Testis (tissue), 3 donors: ENCODE measurements around the gene GINS3. TPM values are rescaled to one million over a fixed set of nuclear protein-coding genes. Genes with fewer than 3 reads are reported as not detected.

ENCODE experiments used
- DNase-seq: peaks from one replicate; pipeline ENCODE4 v3.0.0-alpha.2; 2019
- H3K27ac ChIP-seq, 2 donors: fragments of 200-600 bp; sonication (generic); one replicate each; pipeline ENCODE4 v1.5.1; 2019
- H3K27me3 ChIP-seq: fragments of 200-600 bp; sonication (generic); one replicate; pipeline ENCODE4 v1.5.1; 2019
- H3K36me3 ChIP-seq: fragments of 200-600 bp; sonication (generic); one replicate; pipeline ENCODE4 v1.5.1; 2017; ENCODE audit warnings: low read depth; ENCODE audit errors: missing control alignments
- H3K4me1 ChIP-seq: fragments of 200-600 bp; sonication (generic); one replicate; pipeline ENCODE4 v1.5.1; 2019
- H3K4me3 ChIP-seq, 2 donors: fragments of 200-600 bp; sonication (generic); one replicate each; pipeline ENCODE4 v1.5.1; 2017 to 2019
- H3K9me3 ChIP-seq: fragments of 200-600 bp; sonication (generic); one replicate; pipeline ENCODE4 v1.5.1; 2017
- POLR2A ChIP-seq: fragments of 450-650 bp; IDR thresholded peaks from one replicate; pipeline ENCODE4 v1.6.1; 2017; ENCODE audit warnings: antibody characterized with exemption, mild to moderate bottlenecking, moderate library complexity
- WGBS, 2 donors: methylation state at CpG; one replicate each; pipeline ENCODE4 v1.1.5; 2018; 5-methylcytosine and 5-hydroxymethylcytosine counted together
- intact Hi-C: fragments of 100-400 bp; cut with DNase I; formaldehyde crosslinking; loops from one replicate; pipeline ENCODE4 v1.15.1; 2023; ENCODE audit warnings: low total_unique reads
- polyA plus RNA-seq: library from polyadenylated mRNA; stranded (reverse); fragments of 350-450 nt; fragmentation: Illumina TruSeq; extraction: RNeasy Lipid Tissue Mini Kit (QIAGEN cat#74804); gene quantifications from one replicate; pipeline ENCODE4 v1.2.3, GENCODE V29; 2014; ENCODE audit warnings: low read depth, low replicate concordance; ENCODE audit not compliant: insufficient read depth
- total RNA-seq, 2 donors: library from RNA; depleted of rRNA; stranded (reverse); fragments of >200 nt; gene quantifications; one replicate each; pipeline ENCODE4 v1.2.3, GENCODE V29; 2016
- TF ChIP-seq, protein P1 (sequence below), 3 experiments: fragments of 450-650 bp in 2 of 3; fragments of 200-600 bp in 1 of 3; sonication (generic) in 1 of 3; IDR thresholded peaks; one replicate each; pipeline ENCODE4 v1.5.1; 2016 to 2019; ENCODE audit warnings: antibody characterized with exemption in 3 of 3, mild to moderate bottlenecking in 2 of 3, moderate library complexity in 1 of 3

Gene GINS3
- total and polyA plus RNA-seq, 3 donors from 2014 or later, result 16.1 to 19.0 (median 16.7) TPM

DNA sequence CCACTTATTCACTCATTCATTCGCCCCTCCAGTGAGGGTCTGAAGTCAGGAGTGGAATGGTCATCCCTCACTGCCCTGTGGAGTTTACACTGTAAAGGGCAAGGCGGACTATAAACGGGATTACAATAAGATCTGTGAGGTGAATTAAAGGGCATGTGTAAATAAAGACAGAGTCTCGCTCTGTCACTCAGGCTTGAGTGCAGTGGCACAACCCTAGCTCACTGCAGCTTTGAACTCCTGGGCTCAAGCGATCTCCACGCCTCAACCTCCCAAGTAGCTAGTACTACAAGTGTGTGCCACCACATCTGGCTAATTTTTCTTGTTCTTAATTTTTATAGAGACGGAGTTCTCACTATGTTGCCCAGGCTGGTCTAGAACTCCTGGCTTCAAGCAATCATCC, 25.8 kb downstream of the GINS3 start:
- Histone ChIP-seq H3K9me3 (no peaks in the 10 kb centered on the region), H3K27me3 (no peaks in the 10 kb centered on the region), H3K36me3 (no peaks in the 10 kb centered on the region), H3K4me3 (no peak overlapping the region), H3K4me1 (peaks cover 43% of the 10 kb centered on the region), H3K27ac (peak overlapping the region; percentile 64 to 74)
- TF ChIP-seq, protein P1, sequence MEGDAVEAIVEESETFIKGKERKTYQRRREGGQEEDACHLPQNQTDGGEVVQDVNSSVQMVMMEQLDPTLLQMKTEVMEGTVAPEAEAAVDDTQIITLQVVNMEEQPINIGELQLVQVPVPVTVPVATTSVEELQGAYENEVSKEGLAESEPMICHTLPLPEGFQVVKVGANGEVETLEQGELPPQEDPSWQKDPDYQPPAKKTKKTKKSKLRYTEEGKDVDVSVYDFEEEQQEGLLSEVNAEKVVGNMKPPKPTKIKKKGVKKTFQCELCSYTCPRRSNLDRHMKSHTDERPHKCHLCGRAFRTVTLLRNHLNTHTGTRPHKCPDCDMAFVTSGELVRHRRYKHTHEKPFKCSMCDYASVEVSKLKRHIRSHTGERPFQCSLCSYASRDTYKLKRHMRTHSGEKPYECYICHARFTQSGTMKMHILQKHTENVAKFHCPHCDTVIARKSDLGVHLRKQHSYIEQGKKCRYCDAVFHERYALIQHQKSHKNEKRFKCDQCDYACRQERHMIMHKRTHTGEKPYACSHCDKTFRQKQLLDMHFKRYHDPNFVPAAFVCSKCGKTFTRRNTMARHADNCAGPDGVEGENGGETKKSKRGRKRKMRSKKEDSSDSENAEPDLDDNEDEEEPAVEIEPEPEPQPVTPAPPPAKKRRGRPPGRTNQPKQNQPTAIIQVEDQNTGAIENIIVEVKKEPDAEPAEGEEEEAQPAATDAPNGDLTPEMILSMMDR (IDR thresholded peaks at IDR 0.05), result no peak
- no peak for TF ChIP-seq POLR2A
- intact Hi-C loops, result no loop called here
- 78 to 92% methylated on average over 7 of the region's 7 CpGs for WGBS, 2 donors
- DNase-seq, result no peak

DNA sequence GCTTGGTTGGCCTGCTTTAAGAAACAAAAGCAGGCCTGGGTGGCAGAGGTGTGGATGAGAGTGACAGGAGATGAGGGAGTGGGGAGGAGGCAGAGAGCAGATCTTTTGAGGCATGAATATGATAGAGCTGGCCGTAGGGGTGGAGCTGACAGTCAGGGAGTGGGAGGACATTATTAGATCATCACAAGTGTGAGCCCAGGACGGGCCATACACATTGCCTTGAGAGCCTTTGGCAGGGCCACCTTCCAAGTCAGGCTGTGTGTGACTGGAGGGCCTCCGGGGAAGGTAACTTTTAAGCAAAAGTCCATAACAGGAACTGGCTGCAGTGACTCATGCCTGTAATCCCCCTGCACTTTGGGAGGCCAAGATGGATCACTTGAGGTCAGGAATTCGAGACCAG, 26.3 kb downstream of the GINS3 start:
- Histone ChIP-seq H3K9me3 (no peaks in the 10 kb centered on the region), H3K4me1 (peaks cover 39% of the 10 kb centered on the region), H3K36me3 (no peaks in the 10 kb centered on the region), H3K27ac (peak overlapping the region; percentile 64 to 74), H3K4me3 (no peak overlapping the region), H3K27me3 (no peaks in the 10 kb centered on the region)
- DNase-seq, result peak; percentile 87
- WGBS, 2 donors, result 59 to 60% methylated on average over 4 of the region's 4 CpGs
- TF ChIP-seq, protein P1 (IDR thresholded peaks at IDR 0.05), result no peak
- TF ChIP-seq POLR2A, result no peak
- intact Hi-C loops, result no loop called here

DNA sequence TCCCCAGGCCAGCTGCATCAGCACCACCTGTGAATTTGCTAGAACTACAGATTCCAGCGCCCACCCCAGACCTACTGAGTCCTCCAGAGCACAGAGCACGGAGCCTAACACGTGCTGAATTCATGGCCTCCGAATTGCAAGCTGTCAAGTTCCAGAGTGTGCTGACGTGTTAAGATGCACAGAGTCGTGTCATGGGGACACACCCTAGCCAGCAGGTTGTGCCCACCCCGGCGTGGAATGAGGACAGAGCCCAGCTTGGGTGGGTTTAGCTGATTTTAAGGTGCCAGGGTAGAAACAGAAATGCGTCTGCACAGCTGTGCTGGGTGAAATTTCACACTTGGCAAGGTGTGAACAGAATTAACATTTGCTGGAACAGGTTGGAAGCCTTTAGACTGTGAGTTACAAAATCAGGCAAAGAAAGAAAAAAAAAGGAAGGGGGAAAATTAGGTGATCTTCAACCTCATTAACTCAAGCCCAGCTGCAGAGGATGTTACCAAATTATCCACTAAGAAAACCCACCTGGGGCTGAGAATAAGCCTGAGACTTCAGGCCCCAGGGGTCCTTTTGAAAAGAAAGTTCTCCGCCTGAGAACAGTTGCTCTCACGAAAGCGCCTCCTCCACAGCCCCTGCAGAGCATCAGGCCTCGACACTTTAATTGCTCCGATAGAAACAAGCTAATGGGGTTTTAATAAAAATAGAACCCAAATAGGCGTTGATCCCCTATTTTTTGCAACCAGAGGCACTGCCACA, 27.1 kb downstream of the GINS3 start:
- Histone ChIP-seq H3K36me3 (no peaks in the 10 kb centered on the region), H3K4me3 (no peak overlapping the region), H3K27ac (peak overlapping the region; percentile 21 to 33), H3K9me3 (no peaks in the 10 kb centered on the region), H3K4me1 (peaks cover 39% of the 10 kb centered on the region), H3K27me3 (no peaks in the 10 kb centered on the region)
- TF ChIP-seq, protein P1 (IDR thresholded peaks at IDR 0.05), result no peak
- no peak for TF ChIP-seq POLR2A
- WGBS, 2 donors, result 77 to 84% methylated on average over 15 of the region's 15 CpGs
- intact Hi-C loops, result no loop called here
- no peak for DNase-seq

DNA sequence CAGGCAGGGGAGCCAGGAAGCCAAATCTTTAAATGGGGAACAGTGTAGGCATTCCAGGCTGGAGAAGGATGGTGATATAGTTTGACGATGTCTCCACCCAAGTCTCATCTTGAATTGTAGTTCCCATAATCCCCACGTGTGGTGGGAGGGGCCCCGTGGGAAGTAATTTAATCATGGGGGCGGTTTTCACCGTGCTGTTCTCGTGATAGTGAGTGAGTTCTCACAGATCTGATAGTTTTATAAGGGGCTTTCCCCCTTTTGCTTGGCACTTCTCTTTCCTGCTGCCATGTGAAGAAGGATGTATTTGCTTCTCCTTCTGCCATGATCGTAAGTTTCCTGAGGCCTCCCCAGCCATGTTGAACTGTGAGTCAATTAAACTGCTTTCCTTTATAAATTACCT, 28.8 kb downstream of the GINS3 start:
- peaks cover 34% of the 10 kb centered on the region for H3K4me1 ChIP-seq
- H3K9me3 ChIP-seq, result no peaks in the 10 kb centered on the region
- no peaks in the 10 kb centered on the region for H3K27me3 ChIP-seq
- H3K27ac ChIP-seq, result peak overlapping the region; percentile 33 to 56
- no peak overlapping the region for H3K4me3 ChIP-seq
- H3K36me3 ChIP-seq, result no peaks in the 10 kb centered on the region
- intact Hi-C loops, result no loop called here
- TF ChIP-seq, protein P1 (IDR thresholded peaks at IDR 0.05), result no peak
- no peak for TF ChIP-seq POLR2A
- DNase-seq, result no peak
- 48 to 69% methylated on average over 7 of the region's 7 CpGs for WGBS, 2 donors

- Histone ChIP-seq H3K9me3 (no peaks in the 10 kb centered on the region), H3K4me3 (no peak overlapping the region), H3K27ac (peak overlapping the region in 1 of 2 donors; percentile 56), H3K4me1 (peaks cover 30% of the 10 kb centered on the region), H3K36me3 (no peaks in the 10 kb centered on the region), H3K27me3 (no peaks in the 10 kb centered on the region)
- intact Hi-C loops, result no loop called here
- DNase-seq, result no peak
- 48 to 58% methylated on average over 5 of the region's 5 CpGs for WGBS, 2 donors
- TF ChIP-seq POLR2A, result no peak
- TF ChIP-seq, protein P1 (IDR thresholded peaks at IDR 0.05), result no peak
Measured at GRCh38 chr16:58421529-58421928, 29.3 kb downstream of the GINS3 start.
